GM10266 (cell line): ENCODE data around the gene POPDC2.

ENCODE experiments used
- DNase-seq: peaks from one replicate; pipeline ENCODE4 v3.0.0; 2012; ENCODE audit errors: extremely low spot score
- CTCF ChIP-seq: IDR thresholded peaks from 2 replicates; pipeline ENCODE4 v1.5.1; 2012; ENCODE audit warnings: mild to moderate bottlenecking, low read depth; ENCODE audit not compliant: control insufficient read depth, insufficient read depth; ENCODE audit errors: missing control alignments

POPDC2 gene

GRCh38 chr3:119592861-119593260, 67.5 kb downstream of the POPDC2 start:
- TF ChIP-seq CTCF = no peak
- DNase-seq = no peak
